Fibroblast of mammary gland (primary cell): Measurements from ENCODE around the gene VWF.

ENCODE experiments used
- DNase-seq: peaks from one replicate; pipeline ENCODE4 v3.0.0-alpha.2; 2010; ENCODE audit warnings: low read depth
- H3K4me3 ChIP-seq: 2 replicates; pipeline ENCODE4 v1.5.1; 2011; ENCODE audit warnings: low read depth, mild to moderate bottlenecking, low read length, moderate library complexity; ENCODE audit not compliant: control insufficient read depth
- CTCF ChIP-seq: conservative IDR thresholded peaks from 2 replicates; pipeline ENCODE4 v1.5.1; 2011; ENCODE audit warnings: low read depth, low read length, inconsistent platforms; ENCODE audit not compliant: control insufficient read depth, insufficient read depth

VWF gene

GRCh38 chr12:5912011-5912410, 212.5 kb downstream of the VWF start:
- DNase-seq: no peak
- no peak overlapping the region for H3K4me3 ChIP-seq
- no peak for TF ChIP-seq CTCF

GRCh38 chr12:5910790-5911548, 213.5 kb downstream of the VWF start:
- no peak for DNase-seq
- TF ChIP-seq CTCF: no peak
- no peak overlapping the region for H3K4me3 ChIP-seq

GRCh38 chr12:5909560-5909959, 214.9 kb downstream of the VWF start:
- no peak for DNase-seq
- no peak for TF ChIP-seq CTCF
- H3K4me3 ChIP-seq: no peak overlapping the region

- no peak for TF ChIP-seq CTCF
- DNase-seq: no peak
- no peak overlapping the region for H3K4me3 ChIP-seq
Measured at GRCh38 chr12:5908251-5908650, 216.2 kb downstream of the VWF start.

GRCh38 chr12:5907807-5908206, 216.7 kb downstream of the VWF start:
- DNase-seq: no peak
- TF ChIP-seq CTCF: no peak
- H3K4me3 ChIP-seq: no peak overlapping the region

- no peak overlapping the region for H3K4me3 ChIP-seq
- TF ChIP-seq CTCF: no peak
- DNase-seq: no peak
Measured at GRCh38 chr12:5905757-5906156, 218.7 kb downstream of the VWF start.
